GM18505 (cell line): Measurements from ENCODE around the gene CLIP4.
A peak's percentile ranks its signal among the peaks of the same experiment; 100 is the strongest.

ENCODE experiments used
- ATAC-seq: cut with Tn5 transposase; IDR thresholded peaks from one replicate; pipeline ENCODE4 v1.9.1; 2021; ENCODE audit not compliant: unreplicated experiment
- POLR2A ChIP-seq: IDR thresholded peaks from 4 replicates; pipeline ENCODE4 v1.6.1; 2011; ENCODE audit warnings: borderline replicate concordance; ENCODE audit not compliant: insufficient read depth, insufficient read length; ENCODE audit errors: extremely low read depth

CLIP4 gene

GRCh38 chr2:29110916-29111535, 4.2 kb upstream of the CLIP4 start:
- ATAC-seq = no peak
- TF ChIP-seq POLR2A = no peak

GRCh38 chr2:29112379-29112778, 2.8 kb upstream of the CLIP4 start:
- TF ChIP-seq POLR2A = no peak
- ATAC-seq = no peak

GRCh38 chr2:29113027-29113686, 2.1 kb upstream of the CLIP4 start:
- TF ChIP-seq POLR2A = no peak
- no peak for ATAC-seq

- no peak for ATAC-seq
- TF ChIP-seq POLR2A = no peak
Measured at GRCh38 chr2:29113891-29114321, 1.3 kb upstream of the CLIP4 start.

DNA sequence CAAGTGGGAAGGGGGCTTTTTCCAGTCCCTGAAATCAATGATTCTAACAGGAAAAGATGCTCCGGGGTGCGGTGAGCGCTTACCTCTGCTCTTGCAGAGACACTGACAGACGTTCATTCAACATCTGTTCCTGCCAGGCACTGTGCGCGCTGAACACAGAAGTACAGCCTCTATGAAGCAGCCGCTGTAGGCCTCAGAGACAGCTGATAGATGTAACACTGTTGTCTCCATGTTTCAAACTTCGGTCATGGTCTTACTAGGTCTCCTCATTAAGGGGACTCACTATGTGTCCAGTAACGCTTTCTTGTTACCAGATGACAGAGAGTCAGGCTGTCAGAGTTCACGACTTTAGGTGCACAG, 649 bp upstream of the CLIP4 start:
- no peak for ATAC-seq

DNA sequence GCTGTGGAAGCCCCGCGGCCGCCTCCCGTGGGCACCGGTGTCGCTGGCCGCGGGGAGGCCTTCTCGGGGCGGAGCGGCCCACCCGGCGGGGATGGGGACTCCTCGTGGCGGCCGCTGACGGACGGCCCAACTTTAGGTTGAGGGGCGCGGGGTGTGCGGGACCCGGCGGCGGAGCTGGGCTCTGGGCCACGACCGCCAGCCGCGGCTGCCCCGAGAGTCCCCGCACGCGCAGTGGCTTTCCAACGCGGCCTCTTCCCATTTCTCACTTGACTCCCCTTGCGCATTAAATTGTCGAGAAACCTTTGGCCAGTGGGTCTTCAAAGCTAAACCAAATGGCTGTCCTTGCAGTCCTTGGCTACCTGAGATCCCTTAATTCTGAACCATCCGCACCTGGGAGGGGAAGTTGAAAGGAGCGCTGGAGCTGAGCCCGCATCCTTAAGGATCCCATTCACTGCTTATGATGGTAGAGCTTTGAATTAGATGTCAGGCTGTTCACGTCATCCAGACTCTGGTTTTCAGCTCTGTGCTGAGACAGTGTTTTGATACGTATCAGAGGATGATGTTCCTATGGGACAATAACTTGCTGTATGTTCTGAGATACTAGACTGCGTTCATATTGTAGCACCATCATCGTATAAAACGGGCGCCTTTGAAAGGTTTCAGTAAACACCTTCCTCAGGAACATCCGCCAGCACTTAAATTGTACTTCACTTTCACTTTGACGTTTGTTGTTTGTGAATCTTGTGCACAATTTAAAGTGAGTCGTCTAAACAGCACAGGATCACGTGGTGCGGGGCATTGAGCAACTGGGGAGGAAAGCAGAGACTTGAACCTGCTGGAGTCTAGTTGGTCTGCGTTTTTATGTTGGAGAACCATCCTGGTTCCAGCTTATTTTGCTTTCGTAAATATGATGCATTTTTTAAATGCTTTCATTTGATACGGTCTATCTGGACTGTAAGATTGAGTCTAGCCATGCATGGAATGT, 874 bp downstream of the CLIP4 start:
- peak; percentile 22 for ATAC-seq
- TF ChIP-seq POLR2A = peak; percentile 22

More for the DNA sequence above, 649 bp upstream of the CLIP4 start:
- TF ChIP-seq POLR2A = no peak

GRCh38 chr2:29117636-29118303, 2.6 kb downstream of the CLIP4 start:
- no peak for ATAC-seq
- no peak for TF ChIP-seq POLR2A

DNA sequence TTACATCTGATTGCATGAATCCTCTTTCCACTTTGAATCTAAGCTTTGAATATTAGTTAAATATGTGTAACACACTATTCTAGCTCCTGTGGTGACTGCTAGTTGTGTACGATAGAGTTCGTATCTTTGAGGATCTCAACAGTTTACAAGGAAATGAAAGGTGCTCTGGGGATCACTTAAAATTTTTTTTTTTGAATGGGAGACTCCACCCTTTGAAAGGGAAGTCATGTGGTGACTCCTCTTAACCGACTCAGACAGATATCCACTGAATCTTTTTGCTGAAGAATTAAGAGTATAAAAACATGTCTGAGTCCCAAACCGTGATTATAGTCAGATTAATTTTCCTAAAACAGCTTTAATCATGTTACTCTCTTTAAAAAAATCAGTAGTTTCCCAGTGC, 4.0 kb downstream of the CLIP4 start:
- no peak for TF ChIP-seq POLR2A

GRCh38 chr2:29120846-29121245, 5.6 kb downstream of the CLIP4 start:
- no peak for TF ChIP-seq POLR2A
- ATAC-seq = no peak

More for the DNA sequence above, 4.0 kb downstream of the CLIP4 start:
- ATAC-seq = no peak

DNA sequence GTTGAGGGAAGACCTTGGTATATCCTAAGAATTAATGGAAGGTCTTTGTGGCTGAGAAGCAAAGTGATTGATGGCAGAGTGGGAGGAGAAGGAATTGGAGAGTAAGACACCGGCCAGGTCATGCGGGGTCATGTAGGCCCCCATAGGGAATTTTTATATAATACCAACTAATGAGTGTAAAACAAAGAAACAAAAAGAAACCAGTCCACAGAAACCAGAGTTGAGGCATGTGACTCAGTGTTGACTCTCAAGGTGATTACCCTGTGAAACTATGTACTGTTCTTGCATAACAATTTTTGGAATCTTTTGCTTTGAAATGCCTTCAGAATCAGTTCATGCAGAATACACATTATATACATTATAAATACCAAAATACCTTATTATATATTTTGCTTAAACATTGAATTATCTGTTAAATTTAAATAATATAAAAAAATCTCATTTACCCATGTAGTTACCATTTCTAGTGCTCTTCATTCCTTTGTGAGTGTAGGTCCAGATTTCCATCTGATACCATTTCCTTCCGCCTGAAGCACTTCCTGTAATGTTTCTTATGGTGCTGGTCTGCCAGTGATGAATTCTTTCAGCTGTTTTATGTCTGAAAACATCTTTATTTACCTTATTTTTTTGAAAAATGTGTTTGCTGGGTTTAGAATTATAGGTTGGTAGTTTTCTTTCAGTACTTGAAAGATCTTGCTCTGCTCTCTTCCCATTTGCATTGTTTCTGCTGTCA, 8.6 kb downstream of the CLIP4 start:
- no peak for TF ChIP-seq POLR2A
- ATAC-seq = no peak

- no peak for TF ChIP-seq POLR2A
- no peak for ATAC-seq
Measured at GRCh38 chr2:29124504-29124903, 9.3 kb downstream of the CLIP4 start.

DNA sequence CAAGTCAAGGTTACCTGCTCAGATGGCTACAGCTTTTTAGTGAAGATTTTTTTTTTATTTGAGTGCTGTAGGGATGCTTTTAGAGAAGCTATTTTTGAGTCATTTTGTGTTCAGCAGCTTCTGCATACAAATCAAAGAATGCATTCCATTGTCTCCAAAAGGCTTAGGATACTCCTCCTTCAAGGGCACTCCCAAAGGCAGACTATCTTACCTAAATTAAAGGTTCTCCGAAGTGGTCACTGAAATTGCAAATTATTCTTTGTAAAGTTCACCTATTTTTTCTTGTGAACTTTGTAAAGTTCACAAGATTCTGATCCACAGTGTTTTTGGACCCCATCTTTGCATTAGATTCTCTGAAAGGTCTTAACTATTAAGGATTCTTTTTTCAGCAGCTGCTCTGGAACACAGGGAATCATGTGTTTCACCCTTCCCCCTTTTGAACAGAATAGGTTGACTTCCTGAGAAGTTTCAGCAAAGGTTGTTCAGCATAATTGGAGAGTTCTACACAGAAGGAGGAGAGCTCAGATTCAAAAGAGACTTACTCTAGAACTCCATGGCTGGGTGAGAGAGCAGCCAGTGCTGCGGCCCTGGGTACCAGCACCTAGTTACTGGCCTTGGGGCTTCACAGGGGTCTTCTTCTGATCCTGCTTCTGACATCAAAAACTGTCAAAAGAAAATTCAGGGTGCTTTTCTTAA, 14.5 kb downstream of the CLIP4 start:
- TF ChIP-seq POLR2A = no peak
- no peak for ATAC-seq
